ENCODE results near the gene RNF135.
"Not testable (repeated sequence)": the region's sequence is repeated elsewhere in the genome, so short reads cannot be mapped to it uniquely, and the experiment has no call there.

RNF135 gene

DNA sequence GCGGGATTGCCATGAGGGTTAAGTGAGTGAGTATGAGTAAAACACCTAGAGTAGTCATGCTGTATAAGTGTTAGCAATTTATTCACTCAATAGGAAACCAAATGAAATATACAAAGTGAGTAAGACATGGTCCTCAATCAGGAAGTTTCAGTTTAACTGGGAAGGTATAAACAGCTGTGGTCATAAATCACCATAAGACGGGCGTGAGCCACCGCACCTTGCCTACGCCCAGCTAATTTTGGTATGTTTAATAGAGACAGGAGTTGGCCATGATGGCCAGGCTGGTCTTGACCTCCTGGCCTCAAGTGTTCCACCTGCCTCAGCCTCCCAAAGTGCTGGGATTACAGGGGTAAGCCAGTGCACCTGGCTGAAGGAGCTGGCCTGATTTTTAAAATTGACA lies 27.0 kb downstream of the RNF135 start:
- no peak for DNase-seq (ENCODE audit: low read depth in 2 of 2)

DNA sequence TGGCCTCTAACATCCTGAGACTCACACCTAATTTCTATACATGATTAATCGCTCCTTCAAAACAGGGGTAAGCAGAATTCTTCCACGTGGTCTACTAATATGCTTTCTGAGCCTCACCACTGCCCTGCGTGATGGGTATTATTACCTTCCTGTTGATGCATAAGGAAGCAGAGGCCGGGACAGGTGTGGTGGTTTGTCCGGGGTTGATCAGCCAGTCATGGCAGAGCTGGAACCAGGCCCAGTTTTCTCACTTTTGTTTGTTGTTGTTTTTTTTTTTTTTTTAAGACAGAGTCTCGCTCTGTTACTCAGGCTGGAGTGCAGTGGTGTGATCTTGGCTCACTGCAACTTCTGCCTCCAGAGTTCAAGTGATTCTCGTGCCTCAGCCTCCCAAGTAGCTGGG lies 31.2 kb downstream of the RNF135 start:
- no peak for DNase-seq (ENCODE audit: low read depth in 2 of 2)

DNA sequence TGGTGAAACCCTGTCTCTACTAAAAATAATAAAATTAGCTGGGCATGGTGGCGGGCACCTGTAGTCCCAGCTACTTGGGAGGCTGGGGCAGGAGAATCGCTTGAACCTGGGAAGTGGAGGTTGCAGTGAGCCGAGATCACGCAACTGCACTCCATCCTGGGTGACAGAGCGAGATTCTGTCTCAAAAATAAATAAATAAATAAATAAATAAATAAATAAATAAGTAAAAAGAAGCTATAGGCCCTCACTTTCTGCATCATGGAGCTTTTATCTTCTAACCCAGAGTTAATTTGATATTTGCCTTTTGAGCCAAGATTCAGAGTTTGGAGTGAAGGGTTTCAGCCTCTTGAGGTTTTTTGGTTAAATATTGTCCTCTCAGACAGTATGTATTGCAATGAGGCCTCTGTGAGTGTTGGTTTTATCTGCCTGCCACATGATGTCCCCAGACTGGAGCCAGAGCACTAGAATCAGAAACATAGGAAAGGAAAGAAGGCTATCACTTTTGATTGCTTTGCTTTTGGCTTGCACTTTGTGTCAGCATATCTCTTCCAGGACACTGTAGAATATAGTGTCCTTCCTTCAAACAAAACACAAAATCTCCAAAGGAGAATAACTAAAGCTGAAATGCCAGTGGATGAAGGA lies 32.5 kb downstream of the RNF135 start:
- DNase-seq (ENCODE audit: low read depth in 2 of 2): no peak

DNA sequence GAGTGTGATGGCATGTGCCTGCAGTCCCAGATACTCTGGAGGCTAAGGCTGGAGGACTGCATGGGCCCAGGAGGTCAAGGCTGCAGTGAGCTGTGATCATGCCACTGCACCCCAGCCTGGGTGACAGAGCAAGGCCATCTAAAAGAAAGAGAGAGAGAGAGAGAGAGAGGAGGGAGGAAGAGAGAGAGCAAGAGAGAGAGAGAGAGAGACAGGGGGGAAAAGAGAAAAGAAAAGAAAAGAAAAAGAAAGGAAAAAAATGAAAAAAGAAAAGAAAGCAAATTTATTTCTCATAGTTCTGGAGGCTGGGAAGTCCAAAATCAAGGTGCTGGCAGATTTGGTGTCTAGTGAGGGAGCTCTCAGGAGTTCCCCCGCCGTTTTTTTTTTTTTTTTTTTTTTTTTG lies 33.3 kb downstream of the RNF135 start:
- DNase-seq (ENCODE audit: low read depth in 2 of 2): no peak

- no peak for DNase-seq (ENCODE audit: low read depth in 2 of 2)
Measured at GRCh38 chr17:31007695-31008373, 37.0 kb downstream of the RNF135 start.

- peak; percentile 30 to 34 for DNase-seq (ENCODE audit: low read depth in 2 of 2)
Measured at GRCh38 chr17:31008374-31009041, 37.7 kb downstream of the RNF135 start.

- DNase-seq (ENCODE audit: low read depth in 2 of 2): not testable (repeated sequence)
Measured at GRCh38 chr17:31009042-31009702, 38.3 kb downstream of the RNF135 start.

DNA sequence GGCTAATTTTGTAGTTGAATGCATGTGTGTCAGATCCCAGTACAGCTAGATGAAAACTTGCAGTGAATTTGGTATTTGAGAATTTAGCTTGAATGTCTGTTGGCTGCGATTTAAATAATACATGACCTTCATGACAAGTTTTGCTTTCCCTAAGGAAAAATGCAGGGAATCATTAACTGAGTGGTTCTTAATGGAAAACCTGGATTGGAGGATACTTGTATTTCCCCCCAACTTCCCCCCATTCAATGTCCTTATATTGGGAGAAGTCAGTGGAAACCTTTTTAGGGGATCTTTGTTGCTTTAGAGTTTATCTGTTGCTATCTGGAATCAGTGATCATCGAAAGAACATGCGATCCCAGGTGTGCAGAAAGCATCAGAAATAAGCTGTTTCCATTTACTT lies 39.2 kb downstream of the RNF135 start:
- not testable (repeated sequence) for DNase-seq (ENCODE audit: low read depth in 2 of 2)

DNA sequence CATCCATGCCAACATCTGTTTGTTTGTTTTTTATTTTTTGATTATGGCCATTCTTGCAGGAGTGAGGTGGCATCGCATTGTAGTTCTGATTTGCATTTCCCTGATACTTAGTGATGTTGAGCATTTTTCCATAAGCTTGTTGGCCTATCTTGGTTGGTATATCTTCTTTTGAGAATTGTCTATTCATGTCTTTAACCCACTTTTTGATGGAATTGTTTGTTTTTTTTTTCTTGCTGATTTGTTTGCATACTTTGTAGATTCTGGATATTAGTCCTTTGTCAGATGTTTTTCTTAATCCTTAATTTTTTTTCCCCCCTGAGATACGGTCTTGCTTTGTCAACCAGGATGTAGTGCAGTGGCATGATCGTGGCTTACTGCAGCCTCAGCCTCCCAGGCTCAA lies 43.0 kb downstream of the RNF135 start:
- DNase-seq (ENCODE audit: low read depth in 2 of 2): no peak

GRCh38 chr17:31015639-31016038 lies 44.8 kb downstream of the RNF135 start:
- DNase-seq (ENCODE audit: low read depth in 2 of 2): no peak

DNA sequence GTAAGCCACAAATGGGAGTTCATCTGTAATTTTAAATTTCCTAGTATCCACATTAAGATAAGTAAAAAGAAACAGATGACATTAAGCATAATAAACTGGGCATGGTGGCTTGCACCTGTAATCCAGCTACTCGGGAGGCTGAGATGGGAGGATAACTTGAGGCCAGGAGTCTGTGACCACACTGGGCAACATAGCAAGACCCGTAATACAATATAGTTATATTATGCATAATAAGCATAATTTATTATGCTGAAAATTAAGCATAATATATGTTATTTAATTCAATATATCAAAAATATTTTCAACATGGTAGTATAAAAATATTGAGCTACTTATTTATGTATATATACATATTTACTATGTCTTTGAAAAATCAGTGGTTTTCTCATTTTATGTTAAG lies 48.2 kb downstream of the RNF135 start:
- no peak for DNase-seq (ENCODE audit: low read depth in 2 of 2)

- DNase-seq (ENCODE audit: low read depth in 2 of 2): not testable (repeated sequence)
Measured at GRCh38 chr17:31023171-31023570, 52.3 kb downstream of the RNF135 start.

GRCh38 chr17:31031841-31032240 lies 61.0 kb downstream of the RNF135 start:
- DNase-seq (ENCODE audit: low read depth in 2 of 2): no peak

GRCh38 chr17:31035611-31036010 lies 64.8 kb downstream of the RNF135 start:
- DNase-seq (ENCODE audit: low read depth in 2 of 2): not testable (repeated sequence)

- not testable (repeated sequence) for DNase-seq (ENCODE audit: low read depth in 2 of 2)
Measured at GRCh38 chr17:31040837-31041236, 70.0 kb downstream of the RNF135 start.

- DNase-seq (ENCODE audit: low read depth in 2 of 2): not testable (repeated sequence)
Measured at GRCh38 chr17:31042378-31042777, 71.5 kb downstream of the RNF135 start.

- not testable (repeated sequence) for DNase-seq (ENCODE audit: low read depth in 2 of 2)
Measured at GRCh38 chr17:31046856-31047425, 76.1 kb downstream of the RNF135 start.

- DNase-seq (ENCODE audit: low read depth in 2 of 2): no peak
Measured at GRCh38 chr17:31048142-31048541, 77.3 kb downstream of the RNF135 start.

DNA sequence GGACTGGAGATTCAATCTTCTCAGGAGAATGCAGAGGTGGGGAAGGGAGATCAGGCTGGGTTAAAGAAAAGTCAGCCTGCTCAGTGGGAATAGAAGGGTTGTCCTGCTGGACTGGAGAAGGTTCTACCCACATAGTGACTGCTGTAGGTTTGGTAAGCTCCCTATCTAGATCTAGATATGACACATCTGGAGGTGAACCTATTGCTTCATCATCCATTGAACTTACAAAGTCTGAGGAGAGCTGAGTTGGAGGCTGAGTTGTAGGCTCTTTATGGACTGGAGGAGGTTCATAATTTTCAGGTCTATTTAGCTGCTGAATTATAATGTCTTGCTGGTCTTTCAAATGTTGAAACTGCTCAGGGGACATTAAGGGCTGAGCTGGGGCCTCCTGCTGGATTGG lies 77.9 kb downstream of the RNF135 start:
- no peak for DNase-seq (ENCODE audit: low read depth in 2 of 2)

Measured in stimulated activated CD8-positive, alpha-beta memory T cell treated with anti-CD3 and anti-CD28 coated beads, Interleukin-2, amount 100 ng/mL, for 48 hours (primary cell).